ENCODE results near the gene ABRAXAS1. TPM values are rescaled to one million over a fixed set of nuclear protein-coding genes. Genes with fewer than 3 reads are reported as not detected.

ABRAXAS1 gene
- total RNA-seq, 1 donor from 2014 or later: 37.5 TPM

DNA sequence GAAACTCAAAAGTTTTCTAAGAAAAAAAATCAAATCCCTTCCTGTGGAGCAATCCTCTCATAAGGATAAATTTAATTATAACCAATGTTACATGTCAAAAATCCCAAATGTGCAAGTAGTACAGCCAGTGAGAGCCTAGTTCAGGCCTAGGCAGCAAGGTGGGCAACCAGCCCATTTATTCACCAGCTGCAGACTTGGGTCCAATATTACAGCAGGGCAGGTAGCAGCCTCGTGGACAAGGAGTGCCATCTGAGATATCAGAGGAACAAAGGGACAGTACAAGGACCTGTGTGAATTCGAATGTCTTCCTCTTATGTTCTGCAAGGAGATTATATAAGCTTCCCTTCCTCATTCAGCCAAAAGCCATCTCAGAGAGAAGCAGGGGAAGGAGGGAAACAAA lies 35.9 kb downstream of the ABRAXAS1 start:
- Mint-ChIP-seq H3K27me3 (ENCODE audit: unreplicated experiment) (peaks cover 1% of the 10 kb centered on the region), H3K36me3 (ENCODE audit: low read depth, unreplicated experiment) (no peaks in the 10 kb centered on the region), H3K4me3 (ENCODE audit: unreplicated experiment) (no peak overlapping the region), H3K9me3 (ENCODE audit: unreplicated experiment) (no peaks in the 10 kb centered on the region), H3K27ac (ENCODE audit: unreplicated experiment) (no peak overlapping the region), H3K4me1 (ENCODE audit: unreplicated experiment) (no peaks in the 10 kb centered on the region)
- DNase-seq (ENCODE audit: low spot score): no peak
- TF ChIP-seq, protein P1, sequence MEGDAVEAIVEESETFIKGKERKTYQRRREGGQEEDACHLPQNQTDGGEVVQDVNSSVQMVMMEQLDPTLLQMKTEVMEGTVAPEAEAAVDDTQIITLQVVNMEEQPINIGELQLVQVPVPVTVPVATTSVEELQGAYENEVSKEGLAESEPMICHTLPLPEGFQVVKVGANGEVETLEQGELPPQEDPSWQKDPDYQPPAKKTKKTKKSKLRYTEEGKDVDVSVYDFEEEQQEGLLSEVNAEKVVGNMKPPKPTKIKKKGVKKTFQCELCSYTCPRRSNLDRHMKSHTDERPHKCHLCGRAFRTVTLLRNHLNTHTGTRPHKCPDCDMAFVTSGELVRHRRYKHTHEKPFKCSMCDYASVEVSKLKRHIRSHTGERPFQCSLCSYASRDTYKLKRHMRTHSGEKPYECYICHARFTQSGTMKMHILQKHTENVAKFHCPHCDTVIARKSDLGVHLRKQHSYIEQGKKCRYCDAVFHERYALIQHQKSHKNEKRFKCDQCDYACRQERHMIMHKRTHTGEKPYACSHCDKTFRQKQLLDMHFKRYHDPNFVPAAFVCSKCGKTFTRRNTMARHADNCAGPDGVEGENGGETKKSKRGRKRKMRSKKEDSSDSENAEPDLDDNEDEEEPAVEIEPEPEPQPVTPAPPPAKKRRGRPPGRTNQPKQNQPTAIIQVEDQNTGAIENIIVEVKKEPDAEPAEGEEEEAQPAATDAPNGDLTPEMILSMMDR (IDR thresholded peaks at IDR 0.05; ENCODE audit: unreplicated experiment): no peak

DNA sequence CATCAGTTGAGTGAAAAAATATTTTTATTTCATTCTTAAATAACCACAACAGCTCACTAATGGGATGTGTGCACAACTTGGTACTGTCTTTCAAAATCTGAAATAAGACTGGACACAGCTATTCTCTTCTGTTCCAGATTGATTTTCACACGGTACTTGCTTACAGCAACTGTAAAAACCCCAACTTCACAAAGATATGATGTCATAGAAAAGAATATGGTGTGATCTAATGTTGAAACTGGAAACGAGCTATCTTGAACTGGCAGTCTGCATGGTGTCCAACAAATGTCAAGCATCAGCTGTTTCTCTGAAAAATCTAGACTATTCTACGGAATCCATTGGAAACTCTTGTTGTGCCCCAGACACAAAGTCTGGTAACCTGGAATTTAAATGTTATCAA lies 44.0 kb downstream of the ABRAXAS1 start:
- DNase-seq (ENCODE audit: low spot score): no peak
- Mint-ChIP-seq H3K4me1 (ENCODE audit: unreplicated experiment) (no peaks in the 10 kb centered on the region), H3K27me3 (ENCODE audit: unreplicated experiment) (no peaks in the 10 kb centered on the region), H3K9me3 (ENCODE audit: unreplicated experiment) (no peaks in the 10 kb centered on the region), H3K36me3 (ENCODE audit: low read depth, unreplicated experiment) (peaks cover 8% of the 10 kb centered on the region), H3K4me3 (ENCODE audit: unreplicated experiment) (no peak overlapping the region), H3K27ac (ENCODE audit: unreplicated experiment) (no peak overlapping the region)
- TF ChIP-seq, protein P1 (IDR thresholded peaks at IDR 0.05; ENCODE audit: unreplicated experiment): no peak

DNA sequence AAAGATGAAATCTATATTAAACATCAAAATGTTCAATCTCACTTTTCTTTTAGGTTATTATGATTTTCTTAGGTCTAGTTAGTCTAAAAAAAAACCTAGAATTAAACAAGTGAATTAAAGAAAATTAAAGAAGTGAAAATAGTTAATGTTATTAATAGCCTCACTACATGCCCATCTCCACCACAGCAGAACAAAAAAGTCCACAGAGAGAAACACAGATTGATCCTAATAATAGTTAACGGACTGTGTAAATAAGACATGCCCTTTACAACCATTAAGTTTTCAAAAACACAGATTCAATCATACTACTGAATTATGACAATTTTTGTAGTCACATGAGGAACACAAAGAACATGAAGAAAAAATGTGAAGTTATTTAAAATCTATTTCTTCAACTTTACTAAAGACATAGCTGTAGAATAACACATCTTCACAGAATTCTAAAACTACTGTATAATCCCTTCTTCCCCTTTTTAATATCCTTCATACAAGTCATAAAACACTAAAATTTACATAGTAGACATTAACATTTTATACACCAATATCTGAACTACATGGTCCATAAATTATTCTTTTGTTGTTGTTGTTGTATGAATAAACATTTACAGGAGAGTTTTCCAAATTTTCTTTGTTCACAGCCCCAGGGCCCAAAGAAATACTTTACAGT lies 44.6 kb downstream of the ABRAXAS1 start:
- H3K9me3 Mint-ChIP-seq (ENCODE audit: unreplicated experiment): no peaks in the 10 kb centered on the region
- H3K27ac Mint-ChIP-seq (ENCODE audit: unreplicated experiment): no peak overlapping the region
- H3K4me1 Mint-ChIP-seq (ENCODE audit: unreplicated experiment): no peaks in the 10 kb centered on the region
- DNase-seq (ENCODE audit: low spot score): no peak
- H3K36me3 Mint-ChIP-seq (ENCODE audit: low read depth, unreplicated experiment): peaks cover 8% of the 10 kb centered on the region
- no peaks in the 10 kb centered on the region for H3K27me3 Mint-ChIP-seq (ENCODE audit: unreplicated experiment)
- no peak overlapping the region for H3K4me3 Mint-ChIP-seq (ENCODE audit: unreplicated experiment)
- TF ChIP-seq, protein P1 (IDR thresholded peaks at IDR 0.05; ENCODE audit: unreplicated experiment): no peak

DNA sequence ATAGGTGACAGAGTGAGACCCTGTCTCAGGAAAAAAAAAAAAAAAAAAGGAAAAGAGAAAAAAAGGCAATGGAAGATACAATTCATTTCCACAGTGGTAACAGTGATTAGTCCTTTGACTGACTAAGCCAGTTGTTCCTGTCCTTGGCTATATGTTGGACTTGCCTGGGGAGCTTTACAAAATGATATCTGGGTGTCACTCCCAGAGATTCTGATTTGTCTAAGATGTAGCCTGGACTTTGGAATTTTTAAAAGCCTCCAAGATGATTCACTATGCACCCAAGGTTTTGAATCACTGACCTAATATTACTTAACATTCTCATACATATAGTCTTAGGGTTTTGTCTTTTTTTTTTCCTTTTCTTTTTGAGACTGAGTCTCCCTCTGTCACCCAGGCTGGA lies 46.2 kb downstream of the ABRAXAS1 start:
- DNase-seq (ENCODE audit: low spot score): no peak
- Mint-ChIP-seq H3K27me3 (ENCODE audit: unreplicated experiment) (no peaks in the 10 kb centered on the region), H3K9me3 (ENCODE audit: unreplicated experiment) (no peaks in the 10 kb centered on the region), H3K4me3 (ENCODE audit: unreplicated experiment) (peak overlapping the region; percentile 9), H3K27ac (ENCODE audit: unreplicated experiment) (no peak overlapping the region), H3K36me3 (ENCODE audit: low read depth, unreplicated experiment) (peaks cover 8% of the 10 kb centered on the region), H3K4me1 (ENCODE audit: unreplicated experiment) (no peaks in the 10 kb centered on the region)
- TF ChIP-seq, protein P1 (IDR thresholded peaks at IDR 0.05; ENCODE audit: unreplicated experiment): no peak

DNA sequence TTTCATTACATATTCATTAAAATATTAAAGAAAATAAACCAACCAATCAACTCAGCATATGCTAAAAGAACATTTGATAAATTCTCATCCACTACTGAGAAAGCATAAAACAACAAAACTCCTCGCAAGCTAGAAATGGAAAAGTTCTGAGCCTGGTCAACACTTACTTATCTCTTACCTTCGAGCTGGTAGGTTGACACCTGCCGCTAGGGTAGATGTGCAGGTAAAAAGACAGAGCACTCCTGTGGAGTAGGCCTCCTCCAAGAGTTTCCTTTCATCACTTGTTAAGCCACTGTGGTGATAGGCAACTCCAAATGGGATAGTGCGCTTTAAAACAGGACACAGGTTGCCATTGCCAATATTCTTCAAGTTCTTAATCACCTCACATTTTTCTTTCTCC lies 48.2 kb downstream of the ABRAXAS1 start:
- Mint-ChIP-seq H3K36me3 (ENCODE audit: low read depth, unreplicated experiment) (peaks cover 8% of the 10 kb centered on the region), H3K27me3 (ENCODE audit: unreplicated experiment) (no peaks in the 10 kb centered on the region), H3K4me1 (ENCODE audit: unreplicated experiment) (no peaks in the 10 kb centered on the region), H3K27ac (ENCODE audit: unreplicated experiment) (no peak overlapping the region), H3K4me3 (ENCODE audit: unreplicated experiment) (no peak overlapping the region), H3K9me3 (ENCODE audit: unreplicated experiment) (no peaks in the 10 kb centered on the region)
- DNase-seq (ENCODE audit: low spot score): no peak
- TF ChIP-seq, protein P1 (IDR thresholded peaks at IDR 0.05; ENCODE audit: unreplicated experiment): no peak
